Trophoblast cell (in vitro differentiated cells and primary cell): ENCODE data around the gene JUN.
A peak's percentile ranks its signal among the peaks of the same experiment; 100 is the strongest.

ENCODE experiments used
- DNase-seq, 2 donors: peaks; one replicate each; pipeline ENCODE4 v3.0.0-alpha.2; 2016
- H2AFZ ChIP-seq: 2 replicates; pipeline ENCODE4 v1.6.1; 2013; ENCODE audit warnings: low read length, moderate library complexity, mild to moderate bottlenecking; ENCODE audit not compliant: insufficient read depth, poor library complexity
- H2AK5ac ChIP-seq: 2 replicates; pipeline ENCODE4 v1.6.1; 2013; ENCODE audit warnings: mild to moderate bottlenecking, low read length
- H2BK120ac ChIP-seq: 2 replicates; pipeline ENCODE4 v1.6.1; 2013; ENCODE audit warnings: low read length, mild to moderate bottlenecking, moderate library complexity; ENCODE audit not compliant: insufficient read depth, poor library complexity
- H2BK12ac ChIP-seq: 2 replicates; pipeline ENCODE4 v1.6.1; 2013; ENCODE audit warnings: mild to moderate bottlenecking, low read length, moderate library complexity
- H2BK5ac ChIP-seq: 2 replicates; pipeline ENCODE4 v1.6.1; 2013; ENCODE audit warnings: low read length, low read depth, moderate library complexity, mild to moderate bottlenecking; ENCODE audit not compliant: poor library complexity
- H3K14ac ChIP-seq: 2 replicates; pipeline ENCODE4 v1.6.1; 2013; ENCODE audit warnings: mild to moderate bottlenecking, low read length
- H3K18ac ChIP-seq: 2 replicates; pipeline ENCODE4 v1.6.1; 2013; ENCODE audit warnings: mild to moderate bottlenecking, low read length
- H3K23ac ChIP-seq: 2 replicates; pipeline ENCODE4 v1.6.1; 2013; ENCODE audit warnings: low read length
- H3K27ac ChIP-seq: 2 replicates; pipeline ENCODE4 v1.5.1; 2013; ENCODE audit warnings: low read depth, mild to moderate bottlenecking, inconsistent platforms, low read length, moderate library complexity
- H3K27me3 ChIP-seq: 2 replicates; pipeline ENCODE4 v1.6.1; 2013; ENCODE audit warnings: inconsistent platforms, mild to moderate bottlenecking, low read length, moderate library complexity; ENCODE audit not compliant: insufficient read depth
- H3K36me3 ChIP-seq, 2 experiments: 1 replicate in 1 of 2; 2 replicates in 1 of 2; pipeline ENCODE4 v1.6.1; 2013; ENCODE audit warnings: low read length in 2 of 2, mild to moderate bottlenecking in 2 of 2, moderate library complexity in 1 of 2; ENCODE audit not compliant: insufficient read depth in 2 of 2, control insufficient read depth in 1 of 2
- H3K4ac ChIP-seq: 2 replicates; pipeline ENCODE4 v1.6.1; 2013; ENCODE audit warnings: low read depth, mild to moderate bottlenecking, low read length, moderate library complexity
- H3K4me1 ChIP-seq, 2 experiments: 1 replicate in 1 of 2; 2 replicates in 1 of 2; pipeline ENCODE4 v1.6.1; 2013; ENCODE audit warnings: low read length in 2 of 2, mild to moderate bottlenecking in 2 of 2, moderate library complexity in 1 of 2; ENCODE audit not compliant: insufficient read depth in 2 of 2, control insufficient read depth in 1 of 2
- H3K4me2 ChIP-seq: 2 replicates; pipeline ENCODE4 v1.6.1; 2013; ENCODE audit warnings: inconsistent platforms, mild to moderate bottlenecking, low read length, moderate library complexity
- H3K4me3 ChIP-seq: 2 replicates; pipeline ENCODE4 v1.5.1; 2013; ENCODE audit warnings: mild to moderate bottlenecking, low read depth, low read length, inconsistent platforms
- H3K79me1 ChIP-seq: one replicate; pipeline ENCODE4 v1.6.1; 2013; ENCODE audit warnings: low read length
- H3K79me2 ChIP-seq: 2 replicates; pipeline ENCODE4 v1.6.1; 2013; ENCODE audit warnings: low read length, mild to moderate bottlenecking; ENCODE audit not compliant: control insufficient read depth, insufficient read depth, poor library complexity
- H3K9ac ChIP-seq: 2 replicates; pipeline ENCODE4 v1.6.1; 2013; ENCODE audit warnings: mild to moderate bottlenecking, low read length
- H3K9me3 ChIP-seq: 2 replicates; pipeline ENCODE4 v1.6.1; 2013; ENCODE audit warnings: low read depth, mild to moderate bottlenecking, control low read depth, inconsistent platforms, low read length; ENCODE audit not compliant: insufficient read depth
- H4K12ac ChIP-seq: 2 replicates; pipeline ENCODE4 v1.6.1; 2013; ENCODE audit warnings: low read depth, mild to moderate bottlenecking, low read length, moderate library complexity
- H4K8ac ChIP-seq: 2 replicates; pipeline ENCODE4 v1.6.1; 2013; ENCODE audit warnings: low read depth, mild to moderate bottlenecking, low read length, moderate library complexity
- H4K91ac ChIP-seq: one replicate; pipeline ENCODE4 v1.6.1; 2013; ENCODE audit warnings: low read depth, mild to moderate bottlenecking, low read length, moderate library complexity
- WGBS: extraction: QIAGEN DNeasy Blood & Tissue Kit; methylation state at CpG from one replicate; pipeline ENCODE4 v1.1.7; 2013; ENCODE audit warnings: missing lambda C conversion rate; ENCODE audit not compliant: insufficient read length, insufficient coverage; ENCODE audit errors: extremely low coverage; 5-methylcytosine and 5-hydroxymethylcytosine counted together

JUN gene

DNA sequence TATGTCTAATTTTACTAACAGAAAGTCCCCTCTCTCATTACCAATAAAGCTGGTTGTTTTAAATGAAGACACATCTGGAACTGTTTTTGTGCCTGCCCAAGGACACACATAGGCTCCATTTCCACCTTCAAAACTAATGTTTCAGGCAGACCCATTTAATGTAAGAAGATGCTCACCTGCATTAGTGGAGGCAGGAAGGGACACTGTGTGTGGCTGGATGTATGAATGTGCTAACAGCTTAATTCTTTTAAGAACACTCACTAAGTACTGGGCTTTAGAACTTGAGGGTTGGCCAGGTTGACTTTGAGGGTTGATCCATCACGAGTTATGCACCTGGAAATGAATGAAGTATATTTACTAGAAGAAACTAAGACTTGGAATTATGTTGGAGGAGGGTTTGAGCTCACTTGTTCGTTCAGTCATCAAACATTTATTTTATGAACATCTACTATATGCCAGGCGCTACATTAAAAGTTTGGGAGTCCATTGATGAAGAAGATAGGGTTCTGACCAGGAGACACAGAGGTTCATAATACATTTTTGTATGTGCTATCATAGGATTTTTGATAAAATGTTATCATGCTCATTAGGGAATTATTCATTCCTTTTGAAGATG lies 5.4 kb downstream of the JUN start:
- no peaks in the 10 kb centered on the region for H3K27me3 ChIP-seq
- H3K4ac ChIP-seq, result no peak overlapping the region
- peaks cover 11% of the 10 kb centered on the region for H3K79me1 ChIP-seq
- H2AFZ ChIP-seq, result no peak overlapping the region
- H2BK12ac ChIP-seq, result no peak overlapping the region
- H2BK120ac ChIP-seq, result no peak overlapping the region
- peaks cover 0 to 3% of the 10 kb centered on the region in 2 experiments for H3K4me1 ChIP-seq
- no peak overlapping the region for H4K12ac ChIP-seq
- H2BK5ac ChIP-seq, result no peak overlapping the region
- H3K18ac ChIP-seq, result no peak overlapping the region
- no peak overlapping the region for H4K8ac ChIP-seq
- DNase-seq, result peak in 1 of 2 donors; percentile 16
- H3K36me3 ChIP-seq, result peaks cover 11 to 12% of the 10 kb centered on the region in 2 experiments
- no peak overlapping the region for H3K4me2 ChIP-seq
- H3K23ac ChIP-seq, result no peak overlapping the region
- H3K14ac ChIP-seq, result no peak overlapping the region
- no peak overlapping the region for H3K9ac ChIP-seq
- H4K91ac ChIP-seq, result no peak overlapping the region
- H2AK5ac ChIP-seq, result no peak overlapping the region
- H3K9me3 ChIP-seq, result no peaks in the 10 kb centered on the region
- H3K27ac ChIP-seq, result no peak overlapping the region
- H3K79me2 ChIP-seq, result peaks cover 20% of the 10 kb centered on the region
- WGBS, result no CpG with 5 or more reads among the region's 3 CpGs
- H3K4me3 ChIP-seq, result no peak overlapping the region

DNA sequence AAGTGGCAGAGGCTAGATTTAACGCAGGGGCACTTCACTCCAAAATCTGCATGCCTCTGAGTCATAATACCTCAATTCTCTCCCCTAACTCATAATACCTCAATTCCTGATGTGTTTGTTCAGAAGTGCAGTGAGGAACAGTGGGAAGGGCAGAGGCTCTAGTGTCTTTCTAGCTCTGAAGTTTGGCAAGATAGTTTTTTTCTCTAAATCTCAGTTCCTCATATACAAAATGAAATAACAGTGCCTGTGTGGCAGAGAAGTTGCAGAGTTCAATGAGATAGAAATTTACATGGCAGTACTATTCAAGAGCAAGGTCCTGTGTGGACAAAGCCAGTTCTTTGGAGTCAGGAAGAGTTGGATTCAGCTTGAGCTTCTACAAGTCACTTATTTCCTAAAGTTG lies 9.8 kb downstream of the JUN start:
- Histone ChIP-seq H3K18ac (no peak overlapping the region), H2AFZ (no peak overlapping the region), H4K91ac (no peak overlapping the region), H3K4me1 (no peaks in the 10 kb centered on the region), H4K8ac (no peak overlapping the region), H3K23ac (no peak overlapping the region), H3K27ac (no peak overlapping the region), H2BK5ac (no peak overlapping the region), H3K4ac (no peak overlapping the region), H4K12ac (no peak overlapping the region), H3K79me2 (no peaks in the 10 kb centered on the region), H3K79me1 (no peaks in the 10 kb centered on the region), H3K9ac (no peak overlapping the region), H3K9me3 (no peaks in the 10 kb centered on the region), H3K4me2 (no peak overlapping the region), H3K27me3 (no peaks in the 10 kb centered on the region), H2BK12ac (no peak overlapping the region), H3K14ac (no peak overlapping the region), H3K36me3 (no peaks in the 10 kb centered on the region), H2AK5ac (no peak overlapping the region), H2BK120ac (no peak overlapping the region), H3K4me3 (no peak overlapping the region)
- no peak for DNase-seq
- no CpG with 5 or more reads among the region's 1 CpG for WGBS

GRCh38 chr1:58773406-58773840 lies 10.4 kb downstream of the JUN start:
- Histone ChIP-seq H2AFZ (peak overlapping the region; percentile 15), H3K27ac (no peak overlapping the region), H3K79me2 (no peaks in the 10 kb centered on the region), H2BK5ac (no peak overlapping the region), H3K4me2 (no peak overlapping the region), H3K4me1 (no peaks in the 10 kb centered on the region), H3K36me3 (no peaks in the 10 kb centered on the region), H3K4me3 (no peak overlapping the region), H4K8ac (peak overlapping the region; percentile 6), H3K9me3 (no peaks in the 10 kb centered on the region), H3K14ac (no peak overlapping the region), H2AK5ac (no peak overlapping the region), H4K12ac (no peak overlapping the region), H3K9ac (no peak overlapping the region), H3K18ac (no peak overlapping the region), H3K27me3 (no peaks in the 10 kb centered on the region), H3K79me1 (no peaks in the 10 kb centered on the region), H4K91ac (no peak overlapping the region), H3K23ac (no peak overlapping the region), H2BK120ac (no peak overlapping the region), H3K4ac (no peak overlapping the region), H2BK12ac (no peak overlapping the region)
- no CpG with 5 or more reads among the region's 3 CpGs for WGBS
- DNase-seq, result no peak

DNA sequence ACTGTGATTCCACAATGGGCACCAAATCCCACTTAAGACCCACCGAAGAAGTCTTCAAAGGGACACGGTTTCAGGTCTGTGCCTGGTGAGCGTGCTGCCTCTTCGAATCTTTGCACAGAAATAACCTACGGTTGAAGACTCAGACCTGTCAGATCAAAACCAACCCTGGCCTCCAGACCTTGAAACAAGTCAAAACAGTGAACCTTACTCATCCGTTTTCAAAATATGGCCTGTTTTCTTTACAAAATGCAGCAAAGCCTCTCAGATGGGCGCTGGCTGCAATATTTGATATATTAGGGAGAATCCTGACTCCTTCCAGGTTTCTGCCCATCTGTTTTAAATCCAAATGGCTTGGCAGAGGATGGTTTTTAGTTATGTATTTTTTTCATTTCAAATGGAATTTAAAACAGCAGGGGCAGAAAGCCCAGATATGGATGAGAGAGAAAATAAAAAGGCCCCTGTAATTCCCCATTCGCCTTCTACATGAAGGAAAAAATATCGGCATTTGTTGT lies 14.0 kb downstream of the JUN start:
- Histone ChIP-seq H2AFZ (no peak overlapping the region), H3K23ac (no peak overlapping the region), H3K79me1 (no peaks in the 10 kb centered on the region), H4K8ac (no peak overlapping the region), H2BK120ac (no peak overlapping the region), H3K18ac (no peak overlapping the region), H3K4ac (no peak overlapping the region), H3K4me2 (no peak overlapping the region), H2BK5ac (no peak overlapping the region), H3K14ac (no peak overlapping the region), H3K79me2 (no peaks in the 10 kb centered on the region), H3K36me3 (no peaks in the 10 kb centered on the region), H4K91ac (no peak overlapping the region), H3K9ac (no peak overlapping the region), H3K27me3 (no peaks in the 10 kb centered on the region), H2BK12ac (no peak overlapping the region), H4K12ac (no peak overlapping the region), H3K9me3 (no peaks in the 10 kb centered on the region), H3K27ac (no peak overlapping the region), H3K4me3 (no peak overlapping the region), H2AK5ac (no peak overlapping the region), H3K4me1 (no peaks in the 10 kb centered on the region)
- no peak for DNase-seq
- no CpG with 5 or more reads among the region's 9 CpGs for WGBS
